SU-DHL-6 (cell line): Measurements from ENCODE around the gene TOR4A.

Experiments used
- H2AFZ ChIP-seq: fragments of 200-600 bp; sonication (generic); 2 replicates; pipeline ENCODE4 v1.6.1; 2014; ENCODE audit warnings: low read depth, mild to moderate bottlenecking, moderate library complexity, mixed read lengths, antibody characterized with exemption, low read length; ENCODE audit not compliant: severe bottlenecking
- H3F3A ChIP-seq: fragments of 200-600 bp; shearing (Covaris generic); 2 replicates; pipeline ENCODE4 v1.6.0; 2016; ENCODE audit warnings: antibody characterized with exemption, mild to moderate bottlenecking; ENCODE audit not compliant: insufficient read depth
- H3K27ac ChIP-seq: fragments of 200-600 bp; sonication (generic); 2 replicates; pipeline ENCODE4 v1.5.1; 2016; ENCODE audit warnings: low read depth, mild to moderate bottlenecking, low read length, moderate library complexity, mixed read lengths
- H3K27me3 ChIP-seq: fragments of 200-600 bp; sonication (generic), shearing (Covaris generic); 2 replicates; pipeline ENCODE4 v1.6.0; 2014; ENCODE audit warnings: mild to moderate bottlenecking, low read length
- H3K36me3 ChIP-seq: fragments of 200-600 bp; sonication (generic); 2 replicates; pipeline ENCODE4 v1.6.1; 2014; ENCODE audit warnings: mild to moderate bottlenecking, low read length, mixed read lengths
- H3K4me2 ChIP-seq: fragments of 300-600, 200-600 bp; shearing (Covaris generic), sonication (generic); 2 replicates; pipeline ENCODE4 v1.6.0; 2014; ENCODE audit warnings: low read length, low read depth, mild to moderate bottlenecking; ENCODE audit not compliant: poor library complexity, severe bottlenecking
- H3K4me3 ChIP-seq: fragments of 200-600 bp; sonication (generic); 2 replicates; pipeline ENCODE4 v1.5.1; 2014; ENCODE audit warnings: antibody characterized with exemption, low read length, mild to moderate bottlenecking, mixed read lengths; ENCODE audit not compliant: insufficient read depth, poor library complexity, severe bottlenecking
- H3K79me2 ChIP-seq: fragments of 200-600 bp; sonication (generic); 2 replicates; pipeline ENCODE4 v1.6.1; 2014; ENCODE audit warnings: mild to moderate bottlenecking, low read length, moderate library complexity; ENCODE audit not compliant: insufficient read depth
- H3K9ac ChIP-seq: fragments of 200-600 bp; sonication (generic); 2 replicates; pipeline ENCODE4 v1.7.0; 2014; ENCODE audit warnings: mild to moderate bottlenecking, low read length
- H3K9me2 ChIP-seq: fragments of 200-600 bp; sonication (generic); replicated peaks from 2 replicates; pipeline ENCODE4 v1.6.1; 2014; ENCODE audit warnings: low read length; ENCODE audit not compliant: insufficient read depth
- H3K9me3 ChIP-seq: fragments of 200-600 bp; sonication (generic); 2 replicates; pipeline ENCODE4 v1.6.1; 2014; ENCODE audit warnings: low read length, mixed read lengths; ENCODE audit not compliant: insufficient read depth
- H4K20me1 ChIP-seq: fragments of 200-600 bp; sonication (generic); 2 replicates; pipeline ENCODE4 v1.6.1; 2014; ENCODE audit warnings: low read depth, mild to moderate bottlenecking, antibody characterized with exemption, low read length, moderate library complexity, mixed read lengths
- EZH2phosphoT487 ChIP-seq: fragments of 200-600 bp; sonication (generic), shearing (Covaris generic); conservative IDR thresholded peaks from 2 replicates; pipeline ENCODE4 v1.6.1; 2018; ENCODE audit warnings: mild to moderate bottlenecking, antibody characterized with exemption, low read length, moderate library complexity, mixed read lengths
- TF ChIP-seq, protein P1 (sequence below): fragments of 200-600 bp; sonication (generic); IDR thresholded peaks from one replicate; pipeline ENCODE4 v1.5.1; 2017; ENCODE audit warnings: antibody characterized with exemption, mild to moderate bottlenecking, low read length, moderate library complexity; ENCODE audit not compliant: insufficient read depth, poor library complexity, severe bottlenecking

The TOR4A gene

GRCh38 chr9:137278721-137279711 is 1.5 kb downstream of the TOR4A start:
- Histone ChIP-seq H3K4me3 (no peak overlapping the region), H3K4me2 (no peak overlapping the region), H4K20me1 (no peaks in the 10 kb centered on the region), H3K79me2 (no peaks in the 10 kb centered on the region), H3K9me3 (no peaks in the 10 kb centered on the region), H3F3A (peaks cover 7% of the 10 kb centered on the region; the same call in 1 of the 2 replicates), H3K9ac (no peak overlapping the region), H2AFZ (no peak overlapping the region), H3K27ac (no peak overlapping the region), H3K36me3 (no peaks in the 10 kb centered on the region), H3K27me3 (no peaks in the 10 kb centered on the region), H3K9me2 (no peaks in the 10 kb centered on the region)
- TF ChIP-seq EZH2phosphoT487, result no peak
- TF ChIP-seq, protein P1, sequence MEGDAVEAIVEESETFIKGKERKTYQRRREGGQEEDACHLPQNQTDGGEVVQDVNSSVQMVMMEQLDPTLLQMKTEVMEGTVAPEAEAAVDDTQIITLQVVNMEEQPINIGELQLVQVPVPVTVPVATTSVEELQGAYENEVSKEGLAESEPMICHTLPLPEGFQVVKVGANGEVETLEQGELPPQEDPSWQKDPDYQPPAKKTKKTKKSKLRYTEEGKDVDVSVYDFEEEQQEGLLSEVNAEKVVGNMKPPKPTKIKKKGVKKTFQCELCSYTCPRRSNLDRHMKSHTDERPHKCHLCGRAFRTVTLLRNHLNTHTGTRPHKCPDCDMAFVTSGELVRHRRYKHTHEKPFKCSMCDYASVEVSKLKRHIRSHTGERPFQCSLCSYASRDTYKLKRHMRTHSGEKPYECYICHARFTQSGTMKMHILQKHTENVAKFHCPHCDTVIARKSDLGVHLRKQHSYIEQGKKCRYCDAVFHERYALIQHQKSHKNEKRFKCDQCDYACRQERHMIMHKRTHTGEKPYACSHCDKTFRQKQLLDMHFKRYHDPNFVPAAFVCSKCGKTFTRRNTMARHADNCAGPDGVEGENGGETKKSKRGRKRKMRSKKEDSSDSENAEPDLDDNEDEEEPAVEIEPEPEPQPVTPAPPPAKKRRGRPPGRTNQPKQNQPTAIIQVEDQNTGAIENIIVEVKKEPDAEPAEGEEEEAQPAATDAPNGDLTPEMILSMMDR, result no peak

GRCh38 chr9:137279741-137280473 is 2.4 kb downstream of the TOR4A start:
- no peaks in the 10 kb centered on the region for H3K79me2 ChIP-seq
- no peak overlapping the region for H2AFZ ChIP-seq
- H3K27ac ChIP-seq, result no peak overlapping the region
- H3K4me3 ChIP-seq, result no peak overlapping the region
- H3K9me2 ChIP-seq, result no peaks in the 10 kb centered on the region
- H3K9ac ChIP-seq, result no peak overlapping the region
- H4K20me1 ChIP-seq, result no peaks in the 10 kb centered on the region
- no peaks in the 10 kb centered on the region for H3K27me3 ChIP-seq
- H3K36me3 ChIP-seq, result no peaks in the 10 kb centered on the region
- TF ChIP-seq, protein P1, result no peak
- TF ChIP-seq EZH2phosphoT487, result no peak
- H3F3A ChIP-seq, result peaks cover 7% of the 10 kb centered on the region; the same call in 1 of the 2 replicates
- no peaks in the 10 kb centered on the region for H3K9me3 ChIP-seq
- no peak overlapping the region for H3K4me2 ChIP-seq

- Histone ChIP-seq H3K9ac (no peak overlapping the region), H3K36me3 (no peaks in the 10 kb centered on the region), H3K79me2 (no peaks in the 10 kb centered on the region), H3K27me3 (no peaks in the 10 kb centered on the region), H4K20me1 (no peaks in the 10 kb centered on the region), H3K27ac (no peak overlapping the region), H3K9me3 (no peaks in the 10 kb centered on the region), H3K4me2 (no peak overlapping the region), H3K4me3 (no peak overlapping the region), H3F3A (peaks cover 7% of the 10 kb centered on the region; the same call in 1 of the 2 replicates), H2AFZ (no peak overlapping the region), H3K9me2 (no peaks in the 10 kb centered on the region)
- TF ChIP-seq, protein P1, result no peak
- TF ChIP-seq EZH2phosphoT487, result no peak
These were observed 3.2 kb downstream of the TOR4A start for GRCh38 chr9:137280474-137281344.
